Measurements from ENCODE around the gene AIG1.
"Not testable (repeated sequence)": the region's sequence is repeated elsewhere in the genome, so short reads cannot be mapped to it uniquely, and the experiment has no call there.

Gene AIG1

GRCh38 chr6:143335865-143336264 lies 275.2 kb downstream of the AIG1 start:
- Histone ChIP-seq H3K36me3 (ENCODE audit: control insufficient read depth, insufficient read depth, low read length) (no peaks in the 10 kb centered on the region), H3K9me3 (ENCODE audit: control insufficient read depth, low read length) (no peaks in the 10 kb centered on the region), H3K4me1 (ENCODE audit: control insufficient read depth, insufficient read depth, low read length, poor library complexity, severe bottlenecking) (no peaks in the 10 kb centered on the region), H3K27me3 (replicated peaks; ENCODE audit: control insufficient read depth, insufficient read depth, low read length, poor library complexity, severe bottlenecking) (no peaks in the 10 kb centered on the region), H3K4me3 (ENCODE audit: insufficient read depth, low read depth, low read length, poor library complexity, severe bottlenecking) (no peak overlapping the region), H3K27ac (ENCODE audit: insufficient read depth, low read length, poor library complexity, severe bottlenecking) (no peak overlapping the region)
- DNase-seq: no peak

GRCh38 chr6:143336446-143337152 lies 275.9 kb downstream of the AIG1 start:
- no peaks in the 10 kb centered on the region for H3K36me3 ChIP-seq (ENCODE audit: control insufficient read depth, insufficient read depth, low read length)
- no peak overlapping the region for H3K4me3 ChIP-seq (ENCODE audit: insufficient read depth, low read depth, low read length, poor library complexity, severe bottlenecking)
- H3K4me1 ChIP-seq (ENCODE audit: control insufficient read depth, insufficient read depth, low read length, poor library complexity, severe bottlenecking): no peaks in the 10 kb centered on the region
- no peak overlapping the region for H3K27ac ChIP-seq (ENCODE audit: insufficient read depth, low read length, poor library complexity, severe bottlenecking)
- no peaks in the 10 kb centered on the region for H3K9me3 ChIP-seq (ENCODE audit: control insufficient read depth, low read length)
- H3K27me3 ChIP-seq (replicated peaks; ENCODE audit: control insufficient read depth, insufficient read depth, low read length, poor library complexity, severe bottlenecking): no peaks in the 10 kb centered on the region
- no peak for DNase-seq

GRCh38 chr6:143337201-143337949 lies 276.7 kb downstream of the AIG1 start:
- H3K36me3 ChIP-seq (ENCODE audit: control insufficient read depth, insufficient read depth, low read length): no peaks in the 10 kb centered on the region
- peak; percentile 3 to 25 (median 12) for DNase-seq
- no peak overlapping the region for H3K4me3 ChIP-seq (ENCODE audit: insufficient read depth, low read depth, low read length, poor library complexity, severe bottlenecking)
- H3K9me3 ChIP-seq (ENCODE audit: control insufficient read depth, low read length): no peaks in the 10 kb centered on the region
- no peaks in the 10 kb centered on the region for H3K4me1 ChIP-seq (ENCODE audit: control insufficient read depth, insufficient read depth, low read length, poor library complexity, severe bottlenecking)
- H3K27ac ChIP-seq (ENCODE audit: insufficient read depth, low read length, poor library complexity, severe bottlenecking): no peak overlapping the region
- no peaks in the 10 kb centered on the region for H3K27me3 ChIP-seq (replicated peaks; ENCODE audit: control insufficient read depth, insufficient read depth, low read length, poor library complexity, severe bottlenecking)

- no peak overlapping the region for H3K27ac ChIP-seq (ENCODE audit: insufficient read depth, low read length, poor library complexity, severe bottlenecking)
- no peak for DNase-seq
Measured at GRCh38 chr6:143339223-143339622, 278.5 kb downstream of the AIG1 start.

GRCh38 chr6:143345477-143345876 lies 284.8 kb downstream of the AIG1 start:
- not testable (repeated sequence) for H3K4me1 ChIP-seq (ENCODE audit: control insufficient read depth, insufficient read depth, low read length, poor library complexity, severe bottlenecking); H3K36me3 ChIP-seq (ENCODE audit: control insufficient read depth, insufficient read depth, low read length); H3K27ac ChIP-seq (ENCODE audit: insufficient read depth, low read length, poor library complexity, severe bottlenecking)

More at GRCh38 chr6:143339223-143339622, 278.5 kb downstream of the AIG1 start:
- H3K36me3 ChIP-seq (ENCODE audit: control insufficient read depth, insufficient read depth, low read length): no peaks in the 10 kb centered on the region
- no peaks in the 10 kb centered on the region for H3K4me1 ChIP-seq (ENCODE audit: control insufficient read depth, insufficient read depth, low read length, poor library complexity, severe bottlenecking)
- H3K4me3 ChIP-seq (ENCODE audit: insufficient read depth, low read depth, low read length, poor library complexity, severe bottlenecking): no peak overlapping the region
- no peaks in the 10 kb centered on the region for H3K27me3 ChIP-seq (replicated peaks; ENCODE audit: control insufficient read depth, insufficient read depth, low read length, poor library complexity, severe bottlenecking)
- H3K9me3 ChIP-seq (ENCODE audit: control insufficient read depth, low read length): no peaks in the 10 kb centered on the region

GRCh38 chr6:143346004-143346403 lies 285.3 kb downstream of the AIG1 start:
- Histone ChIP-seq H3K4me1 (ENCODE audit: control insufficient read depth, insufficient read depth, low read length, poor library complexity, severe bottlenecking) (no peaks in the 10 kb centered on the region), H3K36me3 (ENCODE audit: control insufficient read depth, insufficient read depth, low read length) (no peaks in the 10 kb centered on the region), H3K27me3 (replicated peaks; ENCODE audit: control insufficient read depth, insufficient read depth, low read length, poor library complexity, severe bottlenecking) (no peaks in the 10 kb centered on the region), H3K4me3 (ENCODE audit: insufficient read depth, low read depth, low read length, poor library complexity, severe bottlenecking) (no peak overlapping the region), H3K9me3 (ENCODE audit: control insufficient read depth, low read length) (no peaks in the 10 kb centered on the region), H3K27ac (ENCODE audit: insufficient read depth, low read length, poor library complexity, severe bottlenecking) (no peak overlapping the region)
- no peak for DNase-seq

More at GRCh38 chr6:143345477-143345876, 284.8 kb downstream of the AIG1 start:
- not testable (repeated sequence) for H3K9me3 ChIP-seq (ENCODE audit: control insufficient read depth, low read length); DNase-seq; H3K4me3 ChIP-seq (ENCODE audit: insufficient read depth, low read depth, low read length, poor library complexity, severe bottlenecking); H3K27me3 ChIP-seq (replicated peaks; ENCODE audit: control insufficient read depth, insufficient read depth, low read length, poor library complexity, severe bottlenecking)

GRCh38 chr6:143348531-143348930 lies 287.8 kb downstream of the AIG1 start:
- DNase-seq: no peak
- H3K4me1 ChIP-seq (ENCODE audit: control insufficient read depth, insufficient read depth, low read length, poor library complexity, severe bottlenecking): no peaks in the 10 kb centered on the region
- H3K4me3 ChIP-seq (ENCODE audit: insufficient read depth, low read depth, low read length, poor library complexity, severe bottlenecking): no peak overlapping the region

GRCh38 chr6:143349530-143349929 lies 288.8 kb downstream of the AIG1 start:
- no peak overlapping the region for H3K27ac ChIP-seq (ENCODE audit: insufficient read depth, low read length, poor library complexity, severe bottlenecking)
- no peak for DNase-seq
- H3K36me3 ChIP-seq (ENCODE audit: control insufficient read depth, insufficient read depth, low read length): no peaks in the 10 kb centered on the region
- no peak overlapping the region for H3K4me3 ChIP-seq (ENCODE audit: insufficient read depth, low read depth, low read length, poor library complexity, severe bottlenecking)
- H3K27me3 ChIP-seq (replicated peaks; ENCODE audit: control insufficient read depth, insufficient read depth, low read length, poor library complexity, severe bottlenecking): no peaks in the 10 kb centered on the region
- H3K4me1 ChIP-seq (ENCODE audit: control insufficient read depth, insufficient read depth, low read length, poor library complexity, severe bottlenecking): no peaks in the 10 kb centered on the region
- no peaks in the 10 kb centered on the region for H3K9me3 ChIP-seq (ENCODE audit: control insufficient read depth, low read length)

More at GRCh38 chr6:143348531-143348930, 287.8 kb downstream of the AIG1 start:
- H3K36me3 ChIP-seq (ENCODE audit: control insufficient read depth, insufficient read depth, low read length): no peaks in the 10 kb centered on the region
- H3K9me3 ChIP-seq (ENCODE audit: control insufficient read depth, low read length): no peaks in the 10 kb centered on the region
- H3K27ac ChIP-seq (ENCODE audit: insufficient read depth, low read length, poor library complexity, severe bottlenecking): no peak overlapping the region
- no peaks in the 10 kb centered on the region for H3K27me3 ChIP-seq (replicated peaks; ENCODE audit: control insufficient read depth, insufficient read depth, low read length, poor library complexity, severe bottlenecking)

GRCh38 chr6:143356101-143356880 lies 295.6 kb downstream of the AIG1 start:
- DNase-seq: no peak
- Histone ChIP-seq H3K4me1 (ENCODE audit: control insufficient read depth, insufficient read depth, low read length, poor library complexity, severe bottlenecking) (no peaks in the 10 kb centered on the region), H3K36me3 (ENCODE audit: control insufficient read depth, insufficient read depth, low read length) (no peaks in the 10 kb centered on the region), H3K27me3 (replicated peaks; ENCODE audit: control insufficient read depth, insufficient read depth, low read length, poor library complexity, severe bottlenecking) (no peaks in the 10 kb centered on the region), H3K4me3 (ENCODE audit: insufficient read depth, low read depth, low read length, poor library complexity, severe bottlenecking) (no peak overlapping the region), H3K9me3 (ENCODE audit: control insufficient read depth, low read length) (no peaks in the 10 kb centered on the region), H3K27ac (ENCODE audit: insufficient read depth, low read length, poor library complexity, severe bottlenecking) (no peak overlapping the region)
